Right forelimb (tissue), 1 donor: ENCODE data around the gene C16orf95.
A peak's percentile ranks its signal among the peaks of the same experiment; 100 is the strongest.
"Not testable (repeated sequence)": the region's sequence is repeated elsewhere in the genome, so short reads cannot be mapped to it uniquely, and the experiment has no call there.

Experiments
- DNase-seq: peaks from one replicate; pipeline ENCODE4 v3.0.0-alpha.2; 2018

C16orf95 gene, protein sequence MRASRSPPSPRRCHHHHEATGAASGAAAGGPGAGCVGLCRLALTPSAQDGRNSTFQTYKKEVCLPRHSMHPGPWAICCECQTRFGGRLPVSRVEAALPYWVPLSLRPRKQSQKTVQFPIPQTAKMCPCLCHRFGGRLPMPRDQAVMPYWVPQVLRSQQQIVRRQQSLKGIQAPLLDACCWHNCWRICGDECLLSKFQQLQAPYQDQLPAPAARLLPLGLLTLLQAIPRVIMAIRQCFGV

GRCh38 chr16:87316923-87317749 is at the start of gene C16orf95:
TSS of gene C16orf95 (minus strand) at chr16:87317392. CDS start at chr16:87317242, 150 bp downstream.
- DNase-seq = peak; percentile 99

DNA sequence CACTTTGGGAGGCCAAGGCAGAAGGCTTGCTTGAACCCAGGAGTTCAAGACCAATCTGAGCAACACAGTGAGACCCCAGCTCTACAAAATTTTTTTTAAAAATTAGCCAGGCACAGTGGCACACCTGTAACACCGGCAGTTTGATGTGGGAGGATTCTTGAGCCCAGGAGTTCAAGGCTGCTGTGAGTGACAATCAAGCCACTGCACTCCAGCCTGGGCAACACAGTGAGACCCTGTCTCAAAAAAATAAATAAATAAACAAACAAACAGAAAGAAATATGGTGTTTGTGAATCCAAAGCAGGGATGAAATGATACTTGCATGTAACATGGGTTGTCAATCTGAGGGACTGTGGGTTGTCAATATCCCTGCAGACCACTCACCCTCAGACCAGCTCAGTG is 49.7 kb upstream of the C16orf95 start:
- no peak for DNase-seq

DNA sequence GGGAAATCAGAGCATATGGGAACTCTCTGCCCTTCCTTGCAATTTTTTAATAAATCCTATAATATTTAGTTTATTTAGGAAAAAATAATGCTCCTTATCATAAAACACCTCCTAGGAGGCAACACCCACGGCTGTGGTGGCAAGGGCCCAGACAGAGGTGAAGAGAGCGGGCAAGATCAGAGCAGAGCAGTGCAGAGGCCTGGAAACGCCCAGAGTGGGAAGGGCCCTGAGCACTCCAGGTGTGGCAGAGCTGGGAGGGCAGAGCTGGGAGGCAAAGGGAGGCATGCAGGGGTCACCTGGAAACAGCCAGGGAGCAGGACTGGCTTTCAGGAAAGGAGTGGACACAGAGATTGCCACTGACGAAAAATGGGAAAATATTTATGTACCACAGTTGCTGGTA is 49.1 kb upstream of the C16orf95 start:
- no peak for DNase-seq

DNA sequence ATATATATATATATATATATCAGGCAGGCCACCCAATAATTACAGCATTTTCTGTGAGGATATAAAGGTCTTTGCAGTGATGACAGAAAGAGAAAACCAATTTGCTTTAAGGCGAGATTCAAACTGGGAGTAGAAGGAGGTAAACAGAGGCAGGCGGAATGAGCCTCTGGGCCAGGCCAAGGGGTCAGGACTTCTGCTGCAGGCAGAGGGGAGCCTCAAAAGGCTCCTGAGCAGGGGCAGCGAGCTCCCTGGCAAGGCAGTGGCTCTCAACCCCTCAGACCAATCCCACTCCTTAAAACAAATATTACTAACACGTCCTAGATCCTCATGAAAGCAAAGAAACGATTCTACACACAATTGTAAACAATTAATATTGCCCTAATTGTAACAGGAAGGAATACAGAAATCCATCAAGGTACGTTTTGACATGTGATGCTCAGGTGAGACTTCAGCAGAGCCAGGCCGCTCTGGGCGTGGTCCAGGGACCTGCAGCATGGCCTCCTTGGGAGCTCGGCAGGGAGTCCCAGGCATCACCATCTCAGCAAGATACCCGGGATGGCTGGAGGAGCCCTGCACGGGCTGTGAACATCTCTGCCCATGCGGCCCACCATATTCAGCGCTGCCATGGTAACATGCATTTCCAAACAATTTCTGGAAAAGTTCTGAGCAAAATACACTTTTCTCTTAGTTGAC is 48.0 kb upstream of the C16orf95 start:
- no peak for DNase-seq

GRCh38 chr16:87363771-87364455 is 46.7 kb upstream of the C16orf95 start:
- no peak for DNase-seq

DNA sequence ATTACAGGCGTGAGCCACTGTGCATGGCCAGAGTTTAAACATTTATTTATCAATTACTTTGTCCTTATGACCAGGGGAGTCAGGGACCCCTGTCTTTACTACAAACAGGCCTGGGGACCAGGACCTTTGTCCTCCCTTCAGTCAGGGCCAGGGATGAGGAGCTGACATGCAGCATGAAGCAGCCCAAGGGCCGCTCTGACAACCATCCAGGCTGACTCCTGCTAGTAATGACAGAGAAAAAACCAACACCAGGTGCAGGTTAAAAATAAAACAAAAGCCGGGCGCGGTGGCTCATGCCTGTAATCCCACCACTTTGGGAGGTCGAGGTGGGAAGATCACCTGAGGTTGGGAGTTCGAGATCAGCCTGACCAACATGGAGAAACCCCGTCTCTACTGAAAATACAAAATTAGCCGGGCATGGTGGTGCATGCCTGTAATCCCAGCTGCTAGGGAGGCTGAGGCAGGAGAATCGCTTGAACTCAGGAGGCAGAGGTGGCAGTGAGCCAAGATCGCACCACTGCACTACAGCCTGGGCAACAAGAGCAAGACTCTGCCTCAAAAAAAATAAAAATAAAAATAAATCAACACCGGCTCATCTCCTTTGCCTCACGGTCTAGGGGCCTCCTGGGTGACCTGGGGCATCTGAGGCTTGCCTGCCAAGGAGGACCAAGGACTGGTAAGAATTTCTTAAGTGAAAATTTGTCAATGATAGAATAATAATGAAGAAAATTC is 45.8 kb upstream of the C16orf95 start:
- DNase-seq = not testable (repeated sequence)

DNA sequence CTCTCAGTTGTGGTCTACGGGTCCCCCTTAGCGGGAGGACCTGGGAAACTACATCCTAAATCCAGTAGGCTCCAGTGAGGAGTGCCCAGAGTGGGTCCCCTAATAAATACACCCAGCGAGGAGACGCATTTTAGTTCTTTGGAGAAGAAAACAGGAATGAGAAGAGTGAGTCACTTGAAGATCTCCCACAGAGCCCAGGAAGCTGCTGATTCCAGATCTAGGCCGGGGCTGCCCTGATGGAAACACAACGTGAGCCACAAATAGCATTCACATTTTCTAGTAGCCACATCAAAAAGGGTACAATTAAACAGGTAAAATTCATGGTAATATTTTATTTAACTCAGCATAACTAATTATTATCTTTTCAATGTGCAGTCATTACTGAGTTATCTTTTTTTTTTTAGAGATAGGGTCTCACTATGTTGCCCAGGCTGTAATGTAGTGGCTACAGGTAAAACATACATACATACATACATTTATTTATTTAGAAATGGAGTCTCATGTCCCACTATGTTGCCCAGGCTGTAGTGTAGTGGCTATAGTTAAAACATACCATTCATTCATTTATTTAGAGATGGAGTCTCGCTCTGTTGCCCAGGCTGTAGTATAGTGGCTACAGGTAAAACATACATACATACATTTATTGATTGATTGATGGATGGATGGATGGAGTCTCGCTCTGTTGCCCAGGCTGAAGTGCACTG is 44.9 kb upstream of the C16orf95 start:
- no peak for DNase-seq

- no peak for DNase-seq
Observed at GRCh38 chr16:87360862-87361610, 43.8 kb upstream of the C16orf95 start.

GRCh38 chr16:87359121-87359520 is 41.9 kb upstream of the C16orf95 start:
- no peak for DNase-seq

DNA sequence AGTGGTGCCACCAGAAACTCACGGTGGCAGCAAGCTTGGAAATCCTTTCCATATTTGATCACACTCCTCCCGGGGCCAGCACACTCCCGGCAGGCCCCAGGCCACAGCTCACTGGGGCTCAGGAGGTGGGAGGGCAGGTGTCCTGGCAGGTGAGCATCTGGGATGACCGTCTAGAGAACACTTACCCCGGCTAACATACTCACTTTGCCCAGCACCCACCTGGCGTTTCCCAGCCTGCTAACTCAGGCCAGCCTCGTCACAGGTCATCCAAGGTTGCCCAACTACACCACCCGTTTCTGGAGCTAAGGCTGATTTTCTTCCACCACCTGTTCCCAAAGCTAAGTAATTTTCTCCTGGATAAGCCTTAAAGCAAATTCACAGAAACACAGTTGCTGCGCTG is 41.5 kb upstream of the C16orf95 start:
- DNase-seq = no peak

DNA sequence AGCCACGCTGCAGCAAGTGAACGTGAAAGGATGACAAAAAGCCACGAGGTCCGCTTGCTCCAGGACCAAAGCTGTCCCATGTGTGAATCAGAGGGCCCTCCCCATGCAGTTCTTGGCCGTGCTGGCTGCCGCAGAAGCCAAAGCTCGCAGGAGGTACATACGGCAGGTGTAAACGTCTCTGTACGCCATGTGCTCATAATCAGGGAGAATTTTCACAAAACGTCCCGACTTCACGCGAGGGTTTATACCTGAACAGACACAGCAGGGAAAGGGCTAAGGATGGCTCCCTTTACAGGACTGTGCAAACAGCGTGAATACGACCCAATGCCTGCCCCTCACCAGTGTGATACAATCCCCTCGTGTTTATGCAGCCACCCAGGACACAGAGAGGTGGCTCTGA is 41.1 kb upstream of the C16orf95 start:
- no peak for DNase-seq

DNA sequence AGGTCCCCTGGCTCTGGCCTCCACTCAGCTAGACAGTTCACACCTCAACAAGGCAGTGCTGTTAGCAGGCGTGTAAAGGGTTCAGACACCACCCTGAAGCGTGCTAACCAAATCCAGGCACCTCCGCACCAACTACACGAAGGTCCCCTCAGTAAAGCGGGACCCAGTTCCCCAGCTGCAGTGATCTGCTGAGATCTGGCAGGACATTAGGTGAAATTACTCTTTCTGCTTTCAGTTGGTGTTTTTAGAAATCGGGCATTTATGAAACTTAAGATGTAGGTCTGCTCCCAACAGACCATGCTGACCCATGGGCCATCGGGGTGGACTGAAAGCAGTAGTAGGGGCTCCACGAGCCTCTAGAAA is 39.3 kb upstream of the C16orf95 start:
- DNase-seq = no peak

DNA sequence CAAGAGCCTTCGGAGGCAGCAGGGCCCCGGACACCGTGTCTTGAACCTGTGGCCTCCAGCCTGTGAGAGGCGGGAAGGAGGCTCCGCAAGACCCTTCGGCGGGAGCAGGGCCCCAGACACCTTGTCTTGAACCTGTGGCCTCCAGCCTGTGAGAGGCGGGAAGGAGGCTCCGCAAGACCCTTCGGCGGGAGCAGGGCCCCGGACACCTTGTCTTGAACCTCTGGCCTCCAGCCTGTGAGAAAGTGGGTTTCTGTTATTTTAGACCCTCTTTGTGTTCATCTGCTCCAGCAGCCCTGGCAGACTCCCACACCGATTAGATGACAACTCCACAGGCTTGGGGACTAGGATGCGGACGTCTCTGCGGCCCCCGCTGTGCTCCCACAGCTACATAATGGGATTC is 36.4 kb upstream of the C16orf95 start:
- DNase-seq = no peak

DNA sequence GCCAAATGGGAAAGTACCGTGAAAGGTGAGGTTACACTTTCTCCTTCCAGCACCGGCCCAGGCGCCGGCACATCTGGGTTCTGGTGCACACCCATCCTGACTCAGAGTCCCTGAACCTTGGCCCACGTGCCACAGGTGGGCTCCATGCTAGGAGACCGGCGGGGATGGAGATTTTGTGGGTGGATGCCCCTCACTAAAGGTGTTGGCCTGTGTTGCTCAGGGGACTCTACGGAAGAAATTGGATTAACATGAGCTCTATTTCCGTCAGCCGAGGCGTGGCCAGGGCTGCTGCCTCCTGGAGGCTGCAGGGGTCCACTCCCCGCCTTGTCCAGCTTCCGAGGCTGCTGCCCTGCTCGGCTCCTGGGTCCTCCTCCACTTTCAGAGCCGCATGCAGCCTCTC is 35.6 kb upstream of the C16orf95 start:
- DNase-seq = no peak

GRCh38 chr16:87351320-87351698 is 34.1 kb upstream of the C16orf95 start:
- no peak for DNase-seq

DNA sequence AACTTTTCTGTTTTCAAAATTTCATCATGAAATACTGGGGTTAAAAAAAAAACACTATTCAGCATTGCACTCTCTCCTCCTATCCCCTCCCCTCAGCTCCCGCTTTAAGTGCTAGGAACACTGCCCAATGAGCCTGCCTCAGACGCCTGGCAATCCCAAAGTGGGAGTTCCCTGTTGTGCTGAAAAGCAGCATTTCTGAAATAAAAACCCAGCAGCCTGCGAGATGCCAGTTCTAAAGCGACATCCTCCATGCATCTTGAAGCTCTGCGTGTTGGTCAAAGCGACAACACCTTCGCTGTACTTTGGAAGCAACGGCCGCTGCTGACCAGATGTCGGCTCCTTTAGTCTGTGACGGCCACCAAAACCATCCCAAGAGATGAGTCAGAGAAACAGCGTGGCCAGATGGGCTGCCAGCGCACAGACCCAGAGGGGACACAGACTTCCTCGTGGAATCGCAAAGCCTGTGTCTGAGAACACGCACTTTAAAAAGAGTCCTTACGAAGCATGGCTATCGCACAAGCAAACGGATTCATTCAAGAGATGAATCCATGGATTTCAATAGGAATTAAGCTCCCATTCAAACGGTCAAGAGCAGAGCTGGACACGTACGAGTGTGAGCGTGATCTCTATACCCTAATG is 33.6 kb upstream of the C16orf95 start:
- no peak for DNase-seq

DNA sequence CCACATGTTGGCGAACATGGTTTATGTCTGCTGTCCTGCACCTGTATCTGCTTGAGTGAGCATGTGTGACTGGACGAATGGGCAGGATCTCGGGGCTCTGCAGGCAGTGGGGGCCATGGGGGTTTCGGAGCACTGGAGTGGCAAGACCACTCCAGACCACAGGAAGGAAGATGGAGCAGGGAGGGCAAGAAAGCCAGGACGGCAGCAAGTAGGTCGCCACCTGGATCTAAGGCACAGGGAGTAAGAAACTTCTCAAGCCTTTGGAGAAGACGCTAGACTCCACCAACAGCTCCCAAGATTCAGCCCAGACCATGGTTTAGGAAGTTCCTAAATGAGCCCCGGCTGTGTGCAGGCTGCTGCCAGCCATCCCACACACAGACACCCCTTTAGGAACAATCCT is 32.8 kb upstream of the C16orf95 start:
- DNase-seq = no peak

- no peak for DNase-seq
Observed at GRCh38 chr16:87348616-87349157, 31.5 kb upstream of the C16orf95 start.

DNA sequence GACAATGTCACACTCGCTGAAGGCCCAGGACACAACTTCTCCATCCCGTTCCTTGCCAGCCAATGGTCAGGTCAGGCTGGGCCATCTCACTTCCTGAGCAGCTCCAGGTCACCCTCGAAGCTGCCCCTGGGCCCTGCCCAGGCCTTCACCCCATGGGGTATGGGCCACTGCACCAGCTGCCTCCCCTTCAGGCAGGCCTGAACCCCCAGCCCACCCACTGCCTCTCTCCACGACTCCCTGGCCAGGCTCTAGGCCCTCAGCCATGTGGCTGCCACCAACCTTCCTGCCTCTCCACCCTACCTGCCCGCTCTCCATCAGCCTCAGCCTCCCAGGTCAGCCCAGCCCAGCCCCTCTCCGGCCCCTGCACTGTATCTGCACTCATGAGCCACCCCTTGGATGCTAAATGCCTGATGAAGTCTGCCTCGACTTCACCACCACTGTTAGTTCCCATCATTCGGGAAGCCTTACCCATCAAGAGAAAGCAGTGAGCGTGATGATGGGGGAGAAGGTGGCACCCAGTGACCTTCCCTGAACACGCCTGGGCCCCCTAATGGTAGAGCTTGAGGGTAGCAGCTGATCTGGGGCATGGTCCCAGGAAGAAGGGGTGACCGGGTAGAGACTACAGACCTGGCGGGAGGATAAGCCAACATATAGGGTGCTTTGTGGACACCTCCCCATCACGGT is 30.9 kb upstream of the C16orf95 start:
- no peak for DNase-seq
